ENCODE results near the gene TMEM245. TPM values are rescaled to one million over a fixed set of nuclear protein-coding genes. Genes with fewer than 3 reads are reported as not detected.

TMEM245 gene
- total RNA-seq, 4 donors from 2014 or later: 109 to 192 (median 137) TPM

DNA sequence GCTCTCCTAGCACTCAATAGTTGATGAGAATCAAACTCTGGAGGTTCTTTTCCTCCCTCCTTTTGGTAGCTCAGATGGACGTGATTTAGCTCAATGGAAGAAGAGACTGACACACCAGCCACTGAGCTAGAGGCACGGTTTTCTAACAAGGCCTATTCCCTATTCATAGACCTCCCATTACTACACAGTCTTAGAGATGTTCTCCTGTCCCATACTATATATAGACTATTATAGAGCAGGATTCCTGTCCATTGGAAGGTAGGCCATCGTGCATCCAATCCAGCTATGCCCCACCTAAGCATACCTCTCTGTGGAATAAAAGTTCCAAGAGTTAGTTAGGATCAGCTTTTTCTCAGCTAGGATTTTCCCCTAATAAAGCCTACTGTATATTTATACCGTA lies 76.2 kb downstream of the TMEM245 start:
- no peaks in the 10 kb centered on the region for H3K9me3 ChIP-seq
- H3K36me3 ChIP-seq: peaks cover 18 to 75% (median 57%) of the 10 kb centered on the region in 4 donors
- no peak overlapping the region for H3K4me3 ChIP-seq
- H3K4me1 ChIP-seq: peaks cover 0 to 5% (median 2%) of the 10 kb centered on the region in 4 donors
- no peak for TF ChIP-seq POLR2A (IDR thresholded peaks at IDR 0.05; ENCODE audit: low read depth)
- no peak for TF ChIP-seq EP300 (IDR thresholded peaks at IDR 0.05)
- TF ChIP-seq, protein P1, sequence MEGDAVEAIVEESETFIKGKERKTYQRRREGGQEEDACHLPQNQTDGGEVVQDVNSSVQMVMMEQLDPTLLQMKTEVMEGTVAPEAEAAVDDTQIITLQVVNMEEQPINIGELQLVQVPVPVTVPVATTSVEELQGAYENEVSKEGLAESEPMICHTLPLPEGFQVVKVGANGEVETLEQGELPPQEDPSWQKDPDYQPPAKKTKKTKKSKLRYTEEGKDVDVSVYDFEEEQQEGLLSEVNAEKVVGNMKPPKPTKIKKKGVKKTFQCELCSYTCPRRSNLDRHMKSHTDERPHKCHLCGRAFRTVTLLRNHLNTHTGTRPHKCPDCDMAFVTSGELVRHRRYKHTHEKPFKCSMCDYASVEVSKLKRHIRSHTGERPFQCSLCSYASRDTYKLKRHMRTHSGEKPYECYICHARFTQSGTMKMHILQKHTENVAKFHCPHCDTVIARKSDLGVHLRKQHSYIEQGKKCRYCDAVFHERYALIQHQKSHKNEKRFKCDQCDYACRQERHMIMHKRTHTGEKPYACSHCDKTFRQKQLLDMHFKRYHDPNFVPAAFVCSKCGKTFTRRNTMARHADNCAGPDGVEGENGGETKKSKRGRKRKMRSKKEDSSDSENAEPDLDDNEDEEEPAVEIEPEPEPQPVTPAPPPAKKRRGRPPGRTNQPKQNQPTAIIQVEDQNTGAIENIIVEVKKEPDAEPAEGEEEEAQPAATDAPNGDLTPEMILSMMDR (IDR thresholded peaks at IDR 0.05): no peak
- no peak for TF ChIP-seq POLR2AphosphoS5 (IDR thresholded peaks at IDR 0.05)
- H3K27me3 ChIP-seq: no peaks in the 10 kb centered on the region
- H3K27ac ChIP-seq (replicated peaks in 1 of 4): no peak overlapping the region
- intact Hi-C loops (cut with DNase I): no loop called here
- peak; percentile 17 for DNase-seq (ENCODE audit: extremely low spot score)
- 97% methylated on average over 4 of the region's 4 CpGs for WGBS

DNA sequence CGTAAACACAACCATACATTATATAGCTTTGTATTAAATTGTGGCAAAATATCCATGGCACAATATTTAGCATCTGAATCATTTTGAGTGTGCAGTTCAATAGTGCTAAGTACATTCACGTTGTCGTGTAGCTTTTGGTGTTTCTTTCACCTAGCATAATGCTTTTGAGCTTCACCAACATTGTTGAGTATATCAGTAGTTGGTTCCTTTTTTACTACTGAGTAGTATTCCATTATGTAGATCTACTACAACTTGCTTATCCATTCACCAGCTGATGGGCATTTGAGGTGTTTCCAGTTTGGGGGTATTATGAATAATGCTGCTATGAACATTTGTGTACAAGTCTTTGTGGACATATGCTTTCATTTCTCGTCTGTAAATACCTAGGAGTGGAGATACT lies 79.2 kb downstream of the TMEM245 start:
- 97% methylated on average over 4 of the region's 4 CpGs for WGBS

DNA sequence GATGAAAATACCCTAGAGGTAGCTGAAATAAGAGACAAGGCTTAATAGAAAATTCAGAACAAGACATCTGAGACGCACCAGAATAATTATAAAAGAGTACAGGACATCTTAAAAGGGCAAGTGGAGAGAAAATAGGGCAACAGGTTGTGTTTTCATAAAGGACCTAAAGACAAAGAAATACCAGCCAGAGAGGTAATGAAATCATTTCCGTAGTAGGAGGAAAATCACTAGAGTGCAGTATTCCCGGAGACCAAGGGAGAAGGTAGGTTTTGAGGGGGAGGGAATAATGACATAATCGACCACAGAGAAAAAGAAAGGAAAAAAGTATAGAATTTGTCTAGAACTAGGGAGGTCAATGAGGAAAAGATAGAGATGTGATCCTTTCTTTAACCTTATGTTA lies 80.2 kb downstream of the TMEM245 start:
- TF ChIP-seq POLR2A (IDR thresholded peaks at IDR 0.05; ENCODE audit: low read depth) (no peak), EP300 (IDR thresholded peaks at IDR 0.05) (no peak), POLR2AphosphoS5 (IDR thresholded peaks at IDR 0.05) (no peak)
- TF ChIP-seq, protein P1 (IDR thresholded peaks at IDR 0.05): no peak
- Histone ChIP-seq H3K36me3 (peaks cover 0 to 53% (median 21%) of the 10 kb centered on the region in 4 donors), H3K4me1 (peaks cover 19 to 32% (median 25%) of the 10 kb centered on the region in 4 donors), H3K27ac (replicated peaks in 1 of 4) (no peak overlapping the region), H3K27me3 (no peaks in the 10 kb centered on the region), H3K4me3 (no peak overlapping the region), H3K9me3 (no peaks in the 10 kb centered on the region)
- intact Hi-C loops (cut with DNase I): no loop called here
- 83% methylated on average over 4 of the region's 4 CpGs for WGBS
- DNase-seq (ENCODE audit: extremely low spot score): no peak

More for the DNA sequence above, 79.2 kb downstream of the TMEM245 start:
- TF ChIP-seq POLR2AphosphoS5 (IDR thresholded peaks at IDR 0.05) (no peak), POLR2A (IDR thresholded peaks at IDR 0.05; ENCODE audit: low read depth) (no peak)
- TF ChIP-seq, protein P1 (IDR thresholded peaks at IDR 0.05): no peak
- no peak overlapping the region for H3K4me3 ChIP-seq
- no peaks in the 10 kb centered on the region for H3K9me3 ChIP-seq
- no peaks in the 10 kb centered on the region for H3K27me3 ChIP-seq
- no peak overlapping the region for H3K27ac ChIP-seq (replicated peaks in 1 of 4)
- no peak for DNase-seq (ENCODE audit: extremely low spot score)
- peaks cover 15 to 32% (median 23%) of the 10 kb centered on the region in 4 donors for H3K4me1 ChIP-seq
- intact Hi-C loops (cut with DNase I): no loop called here
- peaks cover 5 to 57% (median 29%) of the 10 kb centered on the region in 4 donors for H3K36me3 ChIP-seq

DNA sequence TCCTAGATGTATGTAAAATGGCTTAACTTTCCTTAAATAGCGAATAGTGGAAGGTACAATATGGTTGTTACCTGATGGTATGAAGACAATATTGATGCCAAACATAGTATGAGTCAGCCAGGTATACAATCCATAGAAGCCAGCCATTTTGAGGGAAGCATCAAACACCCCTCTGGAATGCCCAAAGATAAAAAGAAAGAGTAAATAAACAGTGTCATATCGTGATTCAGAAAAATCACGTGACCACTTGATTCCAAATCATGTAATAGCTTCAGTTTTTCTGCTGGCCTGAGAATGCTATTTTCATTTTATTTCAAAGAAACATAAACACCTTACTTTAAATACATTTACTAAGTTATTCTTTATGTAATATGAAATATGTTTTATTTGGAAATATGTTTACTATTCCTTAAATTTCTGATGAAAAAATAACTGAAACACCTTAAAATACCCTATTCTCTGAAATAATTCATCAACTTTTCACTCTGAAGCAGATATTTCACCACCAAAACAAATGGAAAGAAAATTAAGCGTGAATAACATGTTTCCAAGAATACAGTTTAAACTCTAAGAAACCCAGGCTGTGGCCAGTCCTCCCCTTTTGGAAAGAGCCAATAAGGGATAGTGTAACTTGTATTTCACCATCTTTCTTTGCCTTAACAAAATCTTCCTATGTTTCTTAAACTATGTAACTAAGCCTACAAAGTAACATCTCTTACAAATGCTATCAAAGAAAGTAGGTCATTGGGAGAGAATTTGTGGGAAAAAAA lies 81.6 kb downstream of the TMEM245 start:
- Histone ChIP-seq H3K4me1 (peaks cover 19 to 32% (median 25%) of the 10 kb centered on the region in 4 donors), H3K27ac (replicated peaks in 1 of 4) (peak overlapping the region in 1 of 4 donors; percentile 30), H3K4me3 (no peak overlapping the region), H3K9me3 (no peaks in the 10 kb centered on the region), H3K27me3 (no peaks in the 10 kb centered on the region), H3K36me3 (peaks cover 0 to 55% (median 17%) of the 10 kb centered on the region in 4 donors)
- 75% methylated on average over 4 of the region's 4 CpGs for WGBS
- intact Hi-C loops (cut with DNase I): no loop called here
- TF ChIP-seq, protein P1 (IDR thresholded peaks at IDR 0.05): no peak
- TF ChIP-seq EP300 (IDR thresholded peaks at IDR 0.05): no peak
- no peak for TF ChIP-seq POLR2A (IDR thresholded peaks at IDR 0.05; ENCODE audit: low read depth)
- TF ChIP-seq POLR2AphosphoS5 (IDR thresholded peaks at IDR 0.05): no peak
- DNase-seq (ENCODE audit: extremely low spot score): no peak

Measured in esophagus muscularis mucosa (tissue), 4 donors.